Left lung (tissue), 14 donors: Measurements from ENCODE around the gene SOD3. TPM values are rescaled to one million over a fixed set of nuclear protein-coding genes. Genes with fewer than 3 reads are reported as not detected.

Source experiments
- ATAC-seq: fragments of 200-7000 bp; cut with Tn5 transposase; one replicate; pipeline ENCODE4 v1.9.1; 2020; ENCODE audit warnings: moderate library complexity
- DNase-seq, 4 donors: peaks; one replicate each; pipeline ENCODE4 v3.0.0-alpha.2; 2013 to 2020
- H3K27ac ChIP-seq, 2 donors: fragments of 200-600 bp; sonication (generic) in 1 of 2; one replicate each; pipeline versions ENCODE4 v1.5.0 to v1.8.0; 2020 to 2021
- H3K27me3 ChIP-seq, 2 donors: fragments of 200-600 bp; sonication (generic) in 1 of 2; one replicate each; pipeline versions ENCODE4 v1.5.0 to v1.8.0; 2020 to 2021
- H3K36me3 ChIP-seq, 2 donors: fragments of 200-600 bp; sonication (generic) in 1 of 2; one replicate each; pipeline versions ENCODE4 v1.5.0 to v1.8.0; 2020 to 2021
- H3K4me1 ChIP-seq, 2 donors: fragments of 200-600 bp; one replicate each; pipeline ENCODE4 v1.8.0; 2021
- H3K4me3 ChIP-seq, 2 donors: fragments of 200-600 bp; sonication (generic) in 1 of 2; one replicate each; pipeline versions ENCODE4 v1.5.0 to v1.8.0; 2020 to 2021; ENCODE audit warnings: mild to moderate bottlenecking in 1 of 2
- H3K9me3 ChIP-seq, 2 donors: fragments of 200-600 bp; sonication (generic) in 1 of 2; one replicate each; pipeline versions ENCODE4 v1.5.0 to v1.8.0; 2020 to 2021
- CTCF ChIP-seq, 2 donors: fragments of 200-600 bp; sonication (generic) in 1 of 2; IDR thresholded peaks; one replicate each; pipeline versions ENCODE4 v1.5.0 to v1.8.0; 2021; ENCODE audit warnings: antibody characterized with exemption in 2 of 2
- intact Hi-C, 2 donors: fragments of 100-400 bp; cut with DNase I; formaldehyde crosslinking; loops; one replicate each; pipeline versions ENCODE4 v1.11.2 to v1.14.2; 2022
- long read RNA-seq, 12 donors: library from polyadenylated mRNA in 2 of 12; unstranded in 2 of 12; transcript quantifications; one replicate each; pipeline ENCODE4 v2.0.0 and lab custom pipeline, GENCODE V29; 2019 to 2026
- polyA plus RNA-seq, 6 donors: library from polyadenylated mRNA; unstranded; fragments of 120-200 nt; gene quantifications; one replicate each; pipeline ENCODE4 v1.2.1, GENCODE V29; 2013; ENCODE audit not compliant: insufficient read length in 6 of 6
- total RNA-seq, 2 donors: library from RNA; stranded (reverse); fragmentation: NEBNext Ultra II Directional; extraction: Animal tissue kit (Norgen Biotek cat#: 25700); gene quantifications; one replicate each; pipeline ENCODE4 v1.2.1, GENCODE V29; 2021
- donor health status: DM: no; HTN: yes; CAD: no.
- donor health status: DM: no; HTN: no; CAD: no.

SOD3 gene
- total RNA-seq, result 100 to 1,000 TPM in 1 of 2 donors, 10 to 100 TPM in 1; 80.0 to 236 TPM
- 10 to 100 TPM; 12.6 to 19.1 (median 15.3) TPM for polyA plus RNA-seq
- long read RNA-seq, donor 1, transcript SOD3-201 (2 exons, 1,526 nt), result major isoform, 19 of 28 reads
- long read RNA-seq, donor 1, partial matches to known transcripts, result 9 of 28 reads
- long read RNA-seq, donor 1, other reads (novel, unspliced or antisense), result 0 of 28 reads
- long read RNA-seq, donor 2, transcript SOD3-201 (2 exons, 1,526 nt), result major isoform, 18 of 30 reads
- long read RNA-seq, donor 2, partial matches to known transcripts, result 12 of 30 reads
- long read RNA-seq, donor 2, other reads (novel, unspliced or antisense), result 0 of 30 reads
- long read RNA-seq, donor 3, partial matches to known transcripts, result 0 of 2 reads
- long read RNA-seq, donor 3, other reads (novel, unspliced or antisense), result 0 of 2 reads
- long read RNA-seq, donor 4, transcript SOD3-201 (2 exons, 1,526 nt), result major isoform, 67 of 108 reads
- long read RNA-seq, donor 4, partial matches to known transcripts, result 10 of 108 reads
- long read RNA-seq, donor 4, other reads (novel, unspliced or antisense), result 31 of 108 reads
- long read RNA-seq, donor 5, transcript SOD3-201 (2 exons, 1,526 nt), result major isoform, 29 of 29 reads
- long read RNA-seq, donor 5, partial matches to known transcripts, result 0 of 29 reads
- long read RNA-seq, donor 5, other reads (novel, unspliced or antisense), result 0 of 29 reads
- long read RNA-seq, donor 6, transcript SOD3-201 (2 exons, 1,526 nt), result major isoform, 8 of 8 reads
- long read RNA-seq, donor 6, partial matches to known transcripts, result 0 of 8 reads
- long read RNA-seq, donor 6, other reads (novel, unspliced or antisense), result 0 of 8 reads
- long read RNA-seq, donor 7, transcript SOD3-201 (2 exons, 1,526 nt), result major isoform, 5 of 5 reads
- long read RNA-seq, donor 7, partial matches to known transcripts, result 0 of 5 reads
- long read RNA-seq, donor 7, other reads (novel, unspliced or antisense), result 0 of 5 reads
- long read RNA-seq, donor 8, transcript SOD3-201 (2 exons, 1,526 nt), result major isoform, 20 of 20 reads
- long read RNA-seq, donor 8, partial matches to known transcripts, result 0 of 20 reads
- long read RNA-seq, donor 8, other reads (novel, unspliced or antisense), result 0 of 20 reads
- long read RNA-seq, donor 9, result 0 reads
- long read RNA-seq, donor 10, transcript SOD3-201 (2 exons, 1,526 nt), result major isoform, 85 of 121 reads
- long read RNA-seq, donor 10, partial matches to known transcripts, result 4 of 121 reads
- long read RNA-seq, donor 10, other reads (novel, unspliced or antisense), result 32 of 121 reads
- long read RNA-seq, donor 11, partial matches to known transcripts, result 0 of 1 reads
- long read RNA-seq, donor 11, other reads (novel, unspliced or antisense), result 0 of 1 reads
- long read RNA-seq, donor 12, transcript SOD3-201 (2 exons, 1,526 nt), result major isoform, 16 of 16 reads
- long read RNA-seq, donor 12, partial matches to known transcripts, result 0 of 16 reads
- long read RNA-seq, donor 12, other reads (novel, unspliced or antisense), result 0 of 16 reads

- Histone ChIP-seq H3K27me3 (peaks cover 7 to 29% of the 10 kb centered on the region in 2 donors), H3K4me1 (peaks cover 8 to 14% of the 10 kb centered on the region in 2 donors), H3K4me3 (peak within 1 kb of the TSS; percentile 8 to 35), H3K36me3 (no peaks in the 10 kb centered on the region), H3K9me3 (no peaks in the 10 kb centered on the region), H3K27ac (peak within 1 kb of the TSS; percentile 46 to 60)
- DNase-seq (peak; percentile 70 to 89 (median 80)), ATAC-seq (peak; percentile 96)
- intact Hi-C loops, result no loop called here
- no peak for TF ChIP-seq CTCF (IDR thresholded peaks at IDR 0.05)
Measured at GRCh38 chr4:24794916-24795665, at the start of gene SOD3. TSS of gene SOD3 (plus strand) at chr4:24795573. CDS start at chr4:24799522, 3,949 bp downstream.

GRCh38 chr4:24747234-24747975, 48.0 kb upstream of the SOD3 start:
- Histone ChIP-seq H3K36me3 (no peaks in the 10 kb centered on the region), H3K4me1 (no peaks in the 10 kb centered on the region), H3K27ac (no peak overlapping the region), H3K9me3 (no peaks in the 10 kb centered on the region), H3K4me3 (no peak overlapping the region), H3K27me3 (no peaks in the 10 kb centered on the region)
- ATAC-seq, result no peak
- DNase-seq, result no peak
- intact Hi-C loops, result no loop called here
- no peak for TF ChIP-seq CTCF (IDR thresholded peaks at IDR 0.05)

GRCh38 chr4:24748023-24748422, 47.4 kb upstream of the SOD3 start:
- intact Hi-C loops, result no loop called here
- Histone ChIP-seq H3K27me3 (no peaks in the 10 kb centered on the region), H3K27ac (no peak overlapping the region), H3K4me3 (no peak overlapping the region), H3K36me3 (no peaks in the 10 kb centered on the region), H3K9me3 (no peaks in the 10 kb centered on the region), H3K4me1 (no peaks in the 10 kb centered on the region)
- DNase-seq, result no peak
- ATAC-seq, result no peak
- no peak for TF ChIP-seq CTCF (IDR thresholded peaks at IDR 0.05)

GRCh38 chr4:24748758-24749350, 46.5 kb upstream of the SOD3 start:
- DNase-seq, result no peak
- intact Hi-C loops, result no loop called here
- Histone ChIP-seq H3K36me3 (no peaks in the 10 kb centered on the region), H3K4me3 (no peak overlapping the region), H3K27ac (no peak overlapping the region), H3K9me3 (no peaks in the 10 kb centered on the region), H3K27me3 (no peaks in the 10 kb centered on the region), H3K4me1 (no peaks in the 10 kb centered on the region)
- ATAC-seq, result no peak
- no peak for TF ChIP-seq CTCF (IDR thresholded peaks at IDR 0.05)
